ENCODE data around the gene SEMA5A. TPM values are rescaled to one million over a fixed set of nuclear protein-coding genes. Genes with fewer than 3 reads are reported as not detected.

Gene SEMA5A
- total RNA-seq, 1 donor from 2014 or later = 9.3 TPM

DNA sequence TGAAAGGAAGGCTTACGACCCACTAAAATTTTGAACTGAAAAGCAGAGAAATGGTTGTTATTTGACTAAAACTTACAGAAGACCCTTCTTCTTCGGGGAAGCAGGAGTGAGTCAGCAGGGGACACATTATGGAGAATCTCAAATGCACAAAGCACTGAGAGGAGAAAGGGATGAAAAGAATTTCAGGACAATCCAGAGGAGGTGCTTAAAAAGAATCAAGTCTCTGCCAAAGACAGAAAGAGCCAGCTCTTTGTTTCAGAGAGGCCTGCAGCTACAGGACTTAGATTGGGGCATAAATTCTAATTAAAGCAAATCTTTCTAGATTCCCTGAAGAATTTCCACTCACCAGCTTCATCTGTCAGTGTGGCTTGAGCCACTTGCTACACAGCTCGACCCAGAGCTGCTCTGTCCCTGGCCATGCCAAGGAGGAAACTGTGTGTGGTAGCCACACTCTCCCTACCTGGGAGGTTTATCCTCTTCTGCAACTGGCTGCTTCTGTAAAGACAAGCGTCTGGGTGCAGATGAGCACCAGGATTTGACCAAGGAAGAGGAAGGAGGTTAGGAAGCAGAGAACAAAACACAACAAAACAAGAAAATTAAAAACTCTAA is 89.9 kb downstream of the SEMA5A start:
- Histone ChIP-seq H3K4me1 (peaks cover 13% of the 10 kb centered on the region), H3K9me3 (no peaks in the 10 kb centered on the region), H3K27ac (no peak overlapping the region), H3K27me3 (no peaks in the 10 kb centered on the region), H3K36me3 (no peaks in the 10 kb centered on the region), H3K4me3 (no peak overlapping the region)
- TF ChIP-seq, protein P1, sequence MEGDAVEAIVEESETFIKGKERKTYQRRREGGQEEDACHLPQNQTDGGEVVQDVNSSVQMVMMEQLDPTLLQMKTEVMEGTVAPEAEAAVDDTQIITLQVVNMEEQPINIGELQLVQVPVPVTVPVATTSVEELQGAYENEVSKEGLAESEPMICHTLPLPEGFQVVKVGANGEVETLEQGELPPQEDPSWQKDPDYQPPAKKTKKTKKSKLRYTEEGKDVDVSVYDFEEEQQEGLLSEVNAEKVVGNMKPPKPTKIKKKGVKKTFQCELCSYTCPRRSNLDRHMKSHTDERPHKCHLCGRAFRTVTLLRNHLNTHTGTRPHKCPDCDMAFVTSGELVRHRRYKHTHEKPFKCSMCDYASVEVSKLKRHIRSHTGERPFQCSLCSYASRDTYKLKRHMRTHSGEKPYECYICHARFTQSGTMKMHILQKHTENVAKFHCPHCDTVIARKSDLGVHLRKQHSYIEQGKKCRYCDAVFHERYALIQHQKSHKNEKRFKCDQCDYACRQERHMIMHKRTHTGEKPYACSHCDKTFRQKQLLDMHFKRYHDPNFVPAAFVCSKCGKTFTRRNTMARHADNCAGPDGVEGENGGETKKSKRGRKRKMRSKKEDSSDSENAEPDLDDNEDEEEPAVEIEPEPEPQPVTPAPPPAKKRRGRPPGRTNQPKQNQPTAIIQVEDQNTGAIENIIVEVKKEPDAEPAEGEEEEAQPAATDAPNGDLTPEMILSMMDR (IDR thresholded peaks at IDR 0.05) = no peak
- TF ChIP-seq POLR2A (IDR thresholded peaks at IDR 0.05) (no peak), POLR2AphosphoS5 (IDR thresholded peaks at IDR 0.05; ENCODE audit: insufficient read depth in 1 of 2, low read depth in 1 of 2) (no peak)
- intact Hi-C loops (cut with DNase I) = no loop called here
- DNase-seq (ENCODE audit: extremely low spot score in 2 of 2) = no peak

DNA sequence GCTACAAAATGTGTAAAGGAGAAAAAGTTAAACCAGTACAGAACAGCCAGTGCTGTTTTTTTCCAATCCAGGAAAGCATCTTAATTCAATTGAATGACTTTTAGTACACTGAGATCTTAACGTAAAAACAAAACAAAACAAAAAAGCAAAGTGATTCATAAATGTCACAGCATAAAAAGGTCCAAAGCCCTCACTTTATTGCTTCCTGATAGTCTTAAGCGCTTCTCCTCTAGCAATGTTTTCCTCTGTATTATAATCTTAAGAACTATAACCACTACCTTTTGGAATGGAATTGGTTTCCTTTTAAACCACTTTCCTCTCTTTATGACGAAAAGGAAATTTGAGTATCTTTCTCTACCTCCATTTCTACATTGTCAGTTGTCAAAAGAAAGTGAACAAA is 91.4 kb downstream of the SEMA5A start:
- no peaks in the 10 kb centered on the region for H3K27me3 ChIP-seq
- H3K4me3 ChIP-seq = peak overlapping the region in 1 of 2 donors; percentile 16
- intact Hi-C loops (cut with DNase I) = no loop called here
- DNase-seq (ENCODE audit: extremely low spot score in 2 of 2) = no peak
- H3K36me3 ChIP-seq = no peaks in the 10 kb centered on the region
- no peaks in the 10 kb centered on the region for H3K9me3 ChIP-seq
- peak overlapping the region; percentile 39 for H3K27ac ChIP-seq
- TF ChIP-seq POLR2A (IDR thresholded peaks at IDR 0.05) (no peak), POLR2AphosphoS5 (IDR thresholded peaks at IDR 0.05; ENCODE audit: insufficient read depth in 1 of 2, low read depth in 1 of 2) (no peak)
- TF ChIP-seq, protein P1 (IDR thresholded peaks at IDR 0.05) = no peak
- peaks cover 13% of the 10 kb centered on the region for H3K4me1 ChIP-seq

DNA sequence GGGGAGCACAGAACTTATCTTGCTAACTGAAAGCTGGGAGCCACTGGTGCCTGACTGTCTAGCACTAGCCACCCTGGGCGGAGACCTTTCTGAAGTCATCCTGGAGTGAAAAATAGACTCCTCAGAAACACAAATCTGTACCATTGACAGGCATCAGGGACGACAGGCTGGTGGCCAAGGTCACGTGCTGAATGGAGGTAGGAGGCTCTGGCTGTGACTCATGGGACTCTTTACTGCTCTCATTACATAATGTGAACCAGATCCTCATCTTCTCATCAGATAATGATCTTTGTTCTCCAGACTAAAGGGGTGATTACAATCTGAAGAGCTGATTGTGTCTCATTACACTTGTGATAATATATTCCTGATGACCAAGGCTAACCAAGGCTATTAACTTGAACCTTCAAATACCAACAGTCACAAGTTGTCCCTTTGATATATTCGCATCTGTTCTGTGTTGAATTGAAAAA is 91.8 kb downstream of the SEMA5A start:
- Histone ChIP-seq H3K36me3 (no peaks in the 10 kb centered on the region), H3K9me3 (no peaks in the 10 kb centered on the region)
- intact Hi-C loops (cut with DNase I) = no loop called here

DNA sequence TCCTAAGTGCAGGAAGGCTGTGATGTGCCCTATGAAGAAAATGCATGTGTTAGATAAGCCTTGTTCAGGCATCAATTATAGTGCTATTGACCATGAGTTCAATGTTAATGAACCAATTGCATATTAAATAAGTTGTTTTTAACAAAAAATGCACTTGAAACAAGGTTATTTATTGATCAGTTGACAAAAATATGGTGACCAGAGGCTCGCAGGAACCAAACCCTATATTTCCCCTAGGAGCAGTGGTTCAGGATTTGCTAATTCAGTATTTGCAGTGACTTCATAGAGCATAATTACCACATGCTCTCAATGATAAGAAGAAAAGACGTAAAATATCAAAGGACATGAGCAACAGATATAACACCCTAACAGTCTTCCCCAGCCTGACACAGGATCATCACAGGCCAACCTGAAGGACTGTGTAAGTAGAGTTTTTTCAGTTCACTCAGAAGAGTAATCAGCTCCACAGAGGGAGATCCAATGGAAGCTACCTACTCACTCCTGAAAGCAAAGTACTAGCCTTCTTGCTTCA is 92.3 kb downstream of the SEMA5A start:
- TF ChIP-seq, protein P1 (IDR thresholded peaks at IDR 0.05) = no peak
- TF ChIP-seq POLR2A (IDR thresholded peaks at IDR 0.05) (no peak), POLR2AphosphoS5 (IDR thresholded peaks at IDR 0.05; ENCODE audit: insufficient read depth in 1 of 2, low read depth in 1 of 2) (no peak)
- intact Hi-C loops (cut with DNase I) = no loop called here
- H3K9me3 ChIP-seq = no peaks in the 10 kb centered on the region
- H3K4me1 ChIP-seq = peaks cover 13% of the 10 kb centered on the region
- no peaks in the 10 kb centered on the region for H3K36me3 ChIP-seq
- H3K27ac ChIP-seq = peak overlapping the region; percentile 39
- H3K27me3 ChIP-seq = no peaks in the 10 kb centered on the region
- H3K4me3 ChIP-seq = no peak overlapping the region
- DNase-seq (ENCODE audit: extremely low spot score in 2 of 2) = no peak

More for the DNA sequence above, 91.8 kb downstream of the SEMA5A start:
- no peak for DNase-seq (ENCODE audit: extremely low spot score in 2 of 2)
- H3K27me3 ChIP-seq = no peaks in the 10 kb centered on the region
- TF ChIP-seq, protein P1 (IDR thresholded peaks at IDR 0.05) = no peak
- TF ChIP-seq POLR2A (IDR thresholded peaks at IDR 0.05) (no peak), POLR2AphosphoS5 (IDR thresholded peaks at IDR 0.05; ENCODE audit: insufficient read depth in 1 of 2, low read depth in 1 of 2) (no peak)
- H3K4me1 ChIP-seq = peaks cover 13% of the 10 kb centered on the region
- peak overlapping the region; percentile 39 for H3K27ac ChIP-seq
- peak overlapping the region in 1 of 2 donors; percentile 16 for H3K4me3 ChIP-seq

DNA sequence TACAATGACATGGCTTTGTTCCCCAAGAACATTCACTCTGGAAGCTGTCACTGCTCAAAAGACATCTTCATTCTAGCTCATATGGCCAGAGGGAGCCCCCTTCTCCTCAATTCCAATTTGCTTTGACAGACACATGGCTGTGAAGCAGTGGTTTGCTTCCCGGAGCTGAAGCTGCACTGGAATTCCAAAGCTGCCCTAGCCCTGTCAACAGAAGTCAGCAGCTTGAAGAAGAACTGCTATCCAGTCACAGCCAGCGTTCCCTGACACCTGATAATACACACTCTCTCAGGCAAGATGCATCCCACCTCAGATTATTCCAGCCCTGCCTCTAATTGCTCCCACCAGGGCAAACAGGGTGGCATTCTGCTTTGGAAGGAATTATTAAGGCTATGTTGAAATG is 93.7 kb downstream of the SEMA5A start:
- intact Hi-C loops (cut with DNase I) = no loop called here
- H3K4me3 ChIP-seq = no peak overlapping the region
- H3K27ac ChIP-seq = no peak overlapping the region
- no peak for TF ChIP-seq POLR2A (IDR thresholded peaks at IDR 0.05)
- H3K27me3 ChIP-seq = no peaks in the 10 kb centered on the region
- no peaks in the 10 kb centered on the region for H3K9me3 ChIP-seq
- H3K4me1 ChIP-seq = peaks cover 13% of the 10 kb centered on the region
- no peaks in the 10 kb centered on the region for H3K36me3 ChIP-seq
- no peak for DNase-seq (ENCODE audit: extremely low spot score in 2 of 2)
